Islet of Langerhans (tissue), 1 donor: ENCODE data around the gene HOTAIR.

Source experiments
- FAIRE-seq: peaks from one replicate; lab custom pipeline; 2011; peaks lifted over from hg19 to GRCh38; lab: Jason Lieb, UNC

HOTAIR gene

DNA sequence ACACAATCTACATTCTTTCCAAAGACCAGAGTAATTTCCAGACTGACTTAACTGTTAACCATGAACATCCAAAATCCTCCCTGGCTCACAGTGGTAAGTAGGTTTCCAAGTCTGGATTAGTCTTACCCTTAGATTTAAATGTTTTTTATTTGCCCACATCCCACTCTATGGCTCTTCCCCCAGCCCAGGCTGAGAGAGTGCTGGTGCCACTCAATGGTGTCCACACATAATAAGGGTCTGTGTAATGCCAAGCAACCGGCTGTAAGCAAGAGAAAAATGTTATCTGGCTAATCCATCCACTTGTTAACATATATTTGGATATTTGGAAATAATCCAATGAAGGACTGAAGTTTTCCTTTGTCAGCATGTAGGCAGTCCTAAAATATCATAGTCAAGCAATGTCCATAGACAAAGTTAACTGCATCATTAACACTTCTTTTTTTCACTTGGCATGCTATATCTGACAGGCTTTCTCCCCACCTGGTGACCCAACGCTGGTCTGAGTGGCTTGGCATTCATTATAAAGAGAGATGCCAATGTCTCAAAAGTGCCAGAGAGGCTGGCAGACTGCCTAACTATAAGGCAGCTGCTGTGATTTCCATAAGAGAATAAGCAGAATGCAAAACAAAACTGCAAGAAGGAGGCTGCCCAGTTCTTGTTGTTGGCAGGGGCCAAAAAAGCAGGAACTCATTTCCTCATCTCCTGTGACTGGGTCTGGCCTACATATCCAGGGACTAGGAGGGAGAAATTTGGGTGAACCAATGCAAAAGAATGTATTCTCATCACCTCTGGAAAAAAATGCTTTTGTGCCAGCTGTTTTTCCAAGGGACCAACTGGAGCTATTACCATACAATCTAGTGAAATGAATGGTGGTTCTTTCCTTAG is 50.0 kb downstream of the HOTAIR start:
- no peak for FAIRE-seq

DNA sequence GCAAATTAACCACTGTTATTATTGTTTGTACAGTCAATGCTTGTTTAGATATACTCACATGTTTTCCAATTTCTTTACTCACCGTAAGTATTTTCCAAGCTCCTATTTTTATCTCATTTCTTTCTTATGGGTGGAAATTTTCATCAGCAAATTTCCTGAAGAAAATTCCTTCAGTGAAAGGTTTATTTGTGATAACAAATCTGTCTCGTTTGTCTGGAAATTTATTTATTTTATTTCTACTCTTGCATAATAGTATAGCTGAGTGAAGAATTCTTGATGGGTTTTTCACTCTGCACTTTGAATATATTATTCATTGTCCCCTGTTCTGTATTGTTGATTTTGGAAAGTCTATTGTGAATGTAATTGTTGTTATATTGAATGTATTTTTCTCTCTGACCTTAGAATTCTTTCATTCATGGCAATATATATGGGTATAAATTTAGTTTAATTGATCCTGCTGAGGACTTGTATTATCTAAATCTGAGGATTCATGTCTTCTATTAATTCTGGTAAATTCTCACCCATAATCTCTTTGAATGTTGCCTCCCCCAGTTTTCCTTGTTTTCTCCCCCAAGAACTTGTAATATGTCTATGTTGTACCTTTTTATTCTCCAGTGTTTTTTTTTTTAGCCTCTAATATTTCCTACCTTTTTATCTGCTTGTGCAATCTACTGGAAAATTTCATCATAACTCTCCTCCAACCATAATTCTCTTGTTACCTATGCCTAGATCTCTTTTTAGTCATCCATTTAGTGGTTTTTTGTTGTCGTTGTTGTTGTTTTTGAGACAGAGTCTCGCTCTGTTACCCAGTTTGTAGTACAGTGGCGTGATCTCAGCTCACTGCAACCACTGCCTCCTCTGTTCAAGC is 57.7 kb downstream of the HOTAIR start:
- no peak for FAIRE-seq
